Peyer's patch (tissue), 4 donors: ENCODE data around the gene GPR108.

Source experiments
- CTCF ChIP-seq, 6 experiments: fragments of 450-650 bp in 4 of 6; fragments of 200-600 bp in 2 of 6; sonication (generic) in 1 of 6; IDR thresholded peaks; one replicate each; pipeline ENCODE4 v1.5.1; 2017 to 2019; ENCODE audit warnings: antibody characterized with exemption in 6 of 6, mild to moderate bottlenecking in 3 of 6, moderate library complexity in 1 of 6
- POLR2A ChIP-seq, 2 donors: fragments of 450-650 bp; IDR thresholded peaks; one replicate each; pipeline ENCODE4 v1.5.1; 2017; ENCODE audit warnings: antibody characterized with exemption in 2 of 2, mild to moderate bottlenecking in 2 of 2, moderate library complexity in 2 of 2

- TF ChIP-seq CTCF (IDR thresholded peaks at IDR 0.05) (peak; percentile 29 to 76 (median 58)), POLR2A (IDR thresholded peaks at IDR 0.05) (peak; percentile 24 to 52)
Measured at GRCh38 chr19:6753178-6754031, 16.0 kb upstream of the GPR108 start.
